ENCODE measurements around the gene DIP2C.
"Not testable (repeated sequence)": the region's sequence is repeated elsewhere in the genome, so short reads cannot be mapped to it uniquely, and the experiment has no call there.

DIP2C gene

DNA sequence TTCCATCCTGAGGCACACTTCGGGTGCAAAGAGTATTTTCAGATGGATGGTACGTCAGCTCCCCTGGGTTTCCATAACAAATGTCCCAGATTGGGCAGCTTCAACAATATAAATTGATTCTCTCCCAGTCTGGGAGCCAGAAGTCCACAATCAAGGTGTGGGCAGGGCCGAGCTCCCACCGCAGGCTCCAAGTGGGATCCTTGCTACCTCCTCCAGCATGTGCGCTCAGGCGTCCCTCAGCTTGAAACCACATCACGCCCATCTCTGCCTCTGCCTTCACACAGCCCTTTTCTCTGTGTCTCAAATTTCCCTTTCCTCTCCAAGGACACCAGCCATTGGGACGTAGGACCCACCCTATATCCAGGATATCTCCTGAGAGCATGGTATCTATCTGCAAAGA lies 153.5 kb downstream of the DIP2C start:
- no peak for DNase-seq (ENCODE audit: low read depth in 2 of 2)

- no peak for DNase-seq (ENCODE audit: low read depth in 2 of 2)
These were observed 154.4 kb downstream of the DIP2C start for GRCh38 chr10:535051-535450.

DNA sequence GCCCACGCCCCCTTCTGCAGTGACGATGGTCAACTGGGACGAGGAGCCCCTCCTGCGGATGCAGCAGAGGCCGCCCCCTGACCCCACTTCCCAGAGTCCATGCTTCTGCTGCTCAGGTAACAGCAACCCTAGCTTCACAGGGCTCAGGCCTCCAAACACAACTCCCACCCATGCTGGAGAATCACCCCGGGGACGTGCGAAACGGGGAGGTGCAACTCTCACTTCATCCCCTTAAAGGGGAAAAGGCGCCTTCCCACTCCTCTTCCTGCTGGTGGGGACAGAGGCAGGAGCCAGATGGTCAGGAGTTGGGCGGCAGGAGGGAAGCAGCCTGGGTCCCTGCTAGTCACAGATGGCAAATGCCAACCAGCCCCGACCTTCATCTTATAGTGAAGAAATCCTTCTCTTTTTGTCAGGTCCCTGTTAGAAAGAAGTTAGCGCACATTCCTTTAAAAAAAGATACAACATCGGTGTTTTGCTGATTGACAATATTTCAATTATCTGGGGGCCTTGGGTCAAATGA lies 155.4 kb downstream of the DIP2C start:
- DNase-seq (ENCODE audit: low read depth in 2 of 2), result no peak

DNA sequence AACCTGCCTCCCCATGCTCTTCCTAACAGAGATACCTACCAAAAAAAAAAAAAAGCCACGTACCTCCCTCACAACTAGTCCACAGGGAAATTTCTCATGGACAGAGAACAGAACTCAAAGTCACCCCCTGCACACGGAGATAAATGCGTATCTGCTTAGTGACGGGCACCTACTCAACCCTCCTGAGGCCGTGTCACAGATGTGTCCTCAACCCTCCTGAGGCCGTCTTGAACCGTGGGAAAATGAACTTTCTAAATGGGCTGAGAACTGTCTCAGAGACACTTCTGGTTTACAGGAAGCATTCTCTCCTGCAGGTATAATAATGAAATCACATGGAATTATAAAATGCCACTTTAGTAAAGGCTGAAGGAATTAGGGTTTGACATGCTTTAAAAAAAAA lies 155.9 kb downstream of the DIP2C start:
- DNase-seq (ENCODE audit: low read depth in 2 of 2), result no peak

DNA sequence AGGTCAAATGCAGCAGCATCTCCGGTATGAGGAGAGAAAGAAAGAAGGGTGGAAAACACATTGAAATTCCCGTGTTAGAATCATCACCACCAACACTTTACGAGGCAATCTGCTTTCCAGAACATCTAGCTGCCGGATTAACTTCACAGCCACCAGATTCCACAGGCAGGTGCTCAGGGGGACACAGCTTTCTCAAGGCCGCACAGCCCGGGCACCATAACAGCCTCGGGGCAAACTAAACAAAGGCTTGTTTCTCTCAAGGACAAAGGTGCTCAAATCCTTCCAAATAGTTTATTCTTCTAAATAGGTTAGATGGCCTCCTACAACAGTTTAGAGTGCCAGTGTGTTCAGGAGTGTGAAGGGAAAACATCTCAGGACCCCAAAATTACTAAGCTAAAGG lies 156.3 kb downstream of the DIP2C start:
- no peak for DNase-seq (ENCODE audit: low read depth in 2 of 2)

GRCh38 chr10:532331-532730 lies 157.1 kb downstream of the DIP2C start:
- not testable (repeated sequence) for DNase-seq (ENCODE audit: low read depth in 2 of 2)

DNA sequence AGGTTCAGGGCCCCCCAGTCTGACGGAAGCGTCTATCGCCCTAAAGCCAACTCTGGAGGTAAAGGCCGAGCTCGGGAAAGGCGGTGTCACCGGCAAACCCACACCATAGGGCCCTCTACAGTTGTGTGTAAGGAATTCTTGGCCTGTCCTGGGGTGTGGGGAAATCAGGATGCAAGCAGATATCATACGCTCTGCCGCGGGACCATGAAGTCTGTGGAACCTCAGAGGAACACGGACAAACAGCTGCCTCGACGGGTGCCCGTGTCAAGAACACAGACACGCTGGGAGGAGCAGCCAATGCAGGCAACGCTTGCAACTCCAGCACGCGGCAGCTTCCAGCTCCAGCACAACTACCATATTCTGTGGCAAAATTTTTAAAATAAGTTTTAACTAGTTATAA lies 157.9 kb downstream of the DIP2C start:
- DNase-seq (ENCODE audit: low read depth in 2 of 2), result no peak

- no peak for DNase-seq (ENCODE audit: low read depth in 2 of 2)
These were observed 158.8 kb downstream of the DIP2C start for GRCh38 chr10:530717-531116.

DNA sequence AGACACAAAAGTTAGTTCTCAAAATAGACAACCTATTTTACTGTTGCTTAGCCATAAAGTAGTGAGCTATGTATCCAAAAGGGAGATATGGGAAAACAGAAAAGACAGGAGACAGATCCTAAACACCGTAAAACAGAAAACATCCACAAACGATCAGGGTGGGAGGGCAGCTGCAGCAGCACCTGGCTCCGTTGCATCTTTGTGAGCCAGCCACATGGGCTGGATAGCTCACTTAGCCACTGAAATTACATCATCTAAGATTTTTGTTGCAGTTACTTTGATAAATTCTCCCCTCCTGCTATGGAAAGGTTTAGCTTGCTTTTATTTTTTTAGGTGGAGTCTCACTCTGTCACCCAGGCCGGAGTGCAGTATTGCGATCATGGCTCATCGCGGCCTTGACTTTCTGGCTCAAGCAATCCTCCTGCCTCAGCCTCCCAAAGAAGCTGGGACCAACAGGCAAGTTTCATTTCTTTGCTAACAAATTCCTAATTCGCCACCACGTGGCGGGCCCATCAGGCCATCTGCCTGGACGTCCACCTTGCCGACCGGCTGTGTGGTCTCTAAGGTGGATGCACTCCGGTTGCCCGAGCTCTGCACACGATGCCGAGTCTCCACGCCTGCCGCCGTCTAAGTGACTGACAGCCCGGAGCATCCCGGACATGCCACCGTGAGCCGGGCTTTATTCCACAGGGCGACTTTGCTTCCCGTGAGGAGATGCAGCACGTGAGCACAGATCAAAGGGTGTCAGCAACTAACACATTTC lies 159.8 kb downstream of the DIP2C start:
- DNase-seq (ENCODE audit: low read depth in 2 of 2), result no peak

- no peak for DNase-seq (ENCODE audit: low read depth in 2 of 2)
These were observed 161.0 kb downstream of the DIP2C start for GRCh38 chr10:528173-529165.

GRCh38 chr10:527416-527815 lies 162.1 kb downstream of the DIP2C start:
- no peak for DNase-seq (ENCODE audit: low read depth in 2 of 2)

- no peak for DNase-seq (ENCODE audit: low read depth in 2 of 2)
These were observed 162.7 kb downstream of the DIP2C start for GRCh38 chr10:526651-527312.

GRCh38 chr10:525565-526315 lies 163.7 kb downstream of the DIP2C start:
- DNase-seq (ENCODE audit: low read depth in 2 of 2), result no peak

GRCh38 chr10:523925-524324 lies 165.5 kb downstream of the DIP2C start:
- DNase-seq (ENCODE audit: low read depth in 2 of 2), result no peak

- DNase-seq (ENCODE audit: low read depth in 2 of 2), result no peak
These were observed 167.1 kb downstream of the DIP2C start for GRCh38 chr10:522350-522749.

GRCh38 chr10:521261-522250 lies 167.9 kb downstream of the DIP2C start:
- no peak for DNase-seq (ENCODE audit: low read depth in 2 of 2)

DNA sequence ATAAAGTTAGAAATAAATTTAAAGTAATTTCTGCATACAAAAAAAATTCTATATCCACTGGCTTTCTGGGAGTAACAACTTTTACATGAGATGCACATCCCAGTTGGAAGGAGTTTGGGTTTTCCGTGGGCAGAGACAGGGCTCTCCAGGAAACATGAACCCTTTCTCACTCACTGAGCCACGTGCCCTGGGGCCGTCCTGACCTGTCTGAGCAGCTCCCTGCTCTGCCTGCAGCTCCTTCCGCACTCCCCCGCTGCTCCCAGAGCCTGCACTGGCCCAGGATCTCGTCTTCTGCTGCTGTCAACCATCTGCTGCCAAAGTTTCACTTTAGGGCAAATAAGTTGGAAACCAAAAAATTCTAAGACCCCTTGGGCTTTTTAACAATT lies 169.1 kb downstream of the DIP2C start:
- DNase-seq (ENCODE audit: low read depth in 2 of 2), result no peak

DNA sequence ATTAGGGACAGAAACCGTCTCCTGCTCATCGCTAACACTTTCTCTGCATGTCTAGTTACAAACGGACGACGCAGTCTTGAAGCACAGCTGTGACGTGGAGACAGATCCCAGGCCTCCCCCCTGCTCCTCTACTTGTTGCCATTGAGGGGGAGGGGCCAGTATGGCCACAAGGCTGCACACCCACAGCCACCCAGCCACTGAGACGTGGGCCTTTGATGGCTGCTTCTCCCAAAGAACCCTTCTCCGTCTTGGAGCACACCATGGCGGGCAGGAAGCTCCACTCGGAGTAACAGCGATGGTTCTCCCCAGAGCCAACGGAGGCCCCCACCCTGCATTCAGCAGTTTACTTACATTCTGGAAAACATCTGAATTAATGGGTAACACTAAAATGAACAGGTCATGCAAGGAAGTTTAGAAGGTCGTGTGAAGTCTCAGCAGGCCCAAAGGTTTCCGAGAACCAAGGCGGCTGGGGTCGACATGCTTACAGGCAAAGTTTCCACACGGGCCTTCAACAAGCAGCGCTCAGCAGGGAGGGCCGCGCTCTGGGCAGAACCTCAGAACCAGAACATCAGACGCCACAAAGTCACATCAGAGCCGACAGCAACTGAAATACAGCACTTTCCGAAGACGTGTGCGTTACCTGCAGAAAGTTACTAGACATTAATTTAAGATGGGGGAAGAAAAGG lies 169.6 kb downstream of the DIP2C start:
- DNase-seq (ENCODE audit: low read depth in 2 of 2), result no peak

DNA sequence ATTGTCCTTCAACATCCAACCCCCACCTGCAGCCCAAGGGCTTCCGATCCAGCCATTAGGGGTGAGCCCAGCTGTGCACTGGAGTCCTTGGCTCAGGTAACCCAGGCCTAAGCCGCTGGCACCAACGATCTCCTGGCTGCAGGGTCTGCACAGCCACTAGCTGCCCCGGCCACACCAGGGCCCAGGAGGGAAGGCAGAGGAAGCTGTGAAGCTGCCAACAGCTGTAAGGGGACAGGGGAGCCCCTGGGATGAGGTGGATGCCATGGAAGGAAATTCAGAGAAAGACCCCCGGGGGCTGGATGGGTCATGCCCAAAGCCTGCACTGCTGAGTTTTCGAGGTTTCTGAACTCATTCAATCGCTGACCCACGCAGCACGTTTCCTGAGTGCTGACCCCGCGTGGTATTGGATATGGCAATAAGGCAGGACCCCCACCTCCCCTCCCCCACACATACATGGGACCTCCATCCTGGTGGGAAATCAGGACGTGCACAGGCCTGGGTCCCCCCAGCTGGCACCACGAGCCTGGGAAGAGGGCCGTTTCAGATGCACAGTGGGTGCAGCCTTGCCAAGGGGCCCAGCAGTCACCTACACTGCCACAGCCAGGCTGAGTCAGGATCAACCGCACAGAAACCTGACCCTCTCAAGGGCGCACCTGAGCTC lies 170.3 kb downstream of the DIP2C start:
- DNase-seq (ENCODE audit: low read depth in 2 of 2), result no peak

Measured in stimulated activated CD8-positive, alpha-beta memory T cell treated with anti-CD3 and anti-CD28 coated beads, Interleukin-2, amount 100 ng/mL, for 48 hours (primary cell).